Pancreas (tissue), 10 donors: ENCODE measurements around the gene TIGIT. TPM values are rescaled to one million over a fixed set of nuclear protein-coding genes. Genes with fewer than 3 reads are reported as not detected.

Experiments
- ATAC-seq, 4 donors: fragments of 200-7000 bp; cut with Tn5 transposase; one replicate each; pipeline versions ENCODE4 v1.8.0 to v1.9.1; 2020; ENCODE audit warnings: mild to moderate bottlenecking in 4 of 4, moderate library complexity in 4 of 4
- DNase-seq, 6 donors: peaks; one replicate each; pipeline ENCODE4 v3.0.0-alpha.2; 2020
- FAIRE-seq: peaks from 2 replicates; lab custom pipeline; 2012; peaks lifted over from hg19 to GRCh38; lab: Jason Lieb, UNC
- H3K27ac ChIP-seq, 4 donors: fragments of 200-600 bp; sonication (generic); 1 replicate in 3 of 4; 2 replicates in 1 of 4; pipeline versions ENCODE4 v1.5.0 to v1.8.0; 2020
- H3K27me3 ChIP-seq, 4 donors: fragments of 200-600 bp; one replicate each; pipeline ENCODE4 v1.8.0; 2021
- H3K36me3 ChIP-seq, 3 donors: fragments of 200-600 bp; sonication (generic) in 1 of 3; one replicate each; pipeline versions ENCODE4 v1.5.0 to v1.8.0; 2020 to 2021
- H3K4me1 ChIP-seq, 3 donors: fragments of 200-600 bp; one replicate each; pipeline ENCODE4 v1.8.0; 2021
- H3K4me3 ChIP-seq, 4 donors: fragments of 200-600 bp; sonication (generic) in 2 of 4; one replicate each; pipeline versions ENCODE4 v1.5.0 to v1.8.0; 2020 to 2021
- H3K9me3 ChIP-seq, 4 donors: fragments of 200-600 bp; one replicate each; pipeline ENCODE4 v1.8.0; 2021
- WGBS, 2 donors: extraction: QIAGEN DNeasy Blood & Tissue Kit; methylation state at CpG; one replicate each; pipeline ENCODE4 v1.1.7; 2013; 5-methylcytosine and 5-hydroxymethylcytosine counted together
- intact Hi-C, 3 donors: fragments of 100-400 bp; cut with DNase I; formaldehyde crosslinking; loops; one replicate each; pipeline versions ENCODE4 v1.11.1 to v1.14.2; 2022
- polyA plus RNA-seq, 2 donors: library from polyadenylated mRNA; stranded (reverse); fragments of 200-250 nt; gene quantifications; one replicate each; pipeline ENCODE4 v1.2.3, GENCODE V29; 2013
- total RNA-seq, 6 donors: library from RNA; stranded (reverse); fragmentation: NEBNext Ultra II Directional in 4 of 6; extraction: Animal tissue kit (Norgen Biotek cat#: 25700) in 4 of 6; gene quantifications; one replicate each; pipeline versions ENCODE4 v1.2.1 to v1.2.4, GENCODE V29; 2021 to 2023
- TF ChIP-seq, protein P1 (sequence below), 4 donors: fragments of 200-600 bp; sonication (generic) in 3 of 4; IDR thresholded peaks; one replicate each; pipeline versions ENCODE4 v1.5.0 to v1.8.0; 2021; ENCODE audit warnings: antibody characterized with exemption in 4 of 4
- donor health status: healthy with polysubstance abuse.
- donor health status: DM: no; HTN: no; CAD: no; lungs with moderate emphysema.
- donor health status: DM: no; HTN: no; CAD: no.
- donor health status: control.
- donor health status: control.
- donor health status: Bipolar disorder and iron deficiency.
- donor health status: DM: yes; HTN: yes; CAD: no.
- donor health status: DM: no; HTN: no; CAD: no.
- donor health status: DM: no; HTN: no; CAD: no.
- donor health status: DM: yes; HTN: yes; CAD: no.

Gene TIGIT
- total RNA-seq (under 1 TPM in 4 of 6 donors, not detected in 2; 0.06 to 0.34 (median 0.21) TPM), polyA plus RNA-seq (under 1 TPM in 1 of 2 donors, not detected in 1; 0.05 TPM)

GRCh38 chr3:114293838-114294535 lies at the start of gene TIGIT:
TSS of gene TIGIT (plus strand) at chr3:114294028. CDS start at chr3:114294062, 34 bp downstream.
- no peaks in the 10 kb centered on the region for H3K27me3 ChIP-seq
- H3K4me3 ChIP-seq, result no peak within 1 kb of the TSS
- intact Hi-C loops, result no loop called here
- no peak within 1 kb of the TSS for H3K27ac ChIP-seq
- H3K4me1 ChIP-seq, result no peaks in the 10 kb centered on the region
- ATAC-seq (no peak), DNase-seq (no peak), FAIRE-seq (no peak)
- WGBS, 2 donors, result 86 to 92% methylated on average over 7 of the region's 7 CpGs
- H3K9me3 ChIP-seq, result no peaks in the 10 kb centered on the region
- H3K36me3 ChIP-seq, result no peaks in the 10 kb centered on the region
- TF ChIP-seq, protein P1, sequence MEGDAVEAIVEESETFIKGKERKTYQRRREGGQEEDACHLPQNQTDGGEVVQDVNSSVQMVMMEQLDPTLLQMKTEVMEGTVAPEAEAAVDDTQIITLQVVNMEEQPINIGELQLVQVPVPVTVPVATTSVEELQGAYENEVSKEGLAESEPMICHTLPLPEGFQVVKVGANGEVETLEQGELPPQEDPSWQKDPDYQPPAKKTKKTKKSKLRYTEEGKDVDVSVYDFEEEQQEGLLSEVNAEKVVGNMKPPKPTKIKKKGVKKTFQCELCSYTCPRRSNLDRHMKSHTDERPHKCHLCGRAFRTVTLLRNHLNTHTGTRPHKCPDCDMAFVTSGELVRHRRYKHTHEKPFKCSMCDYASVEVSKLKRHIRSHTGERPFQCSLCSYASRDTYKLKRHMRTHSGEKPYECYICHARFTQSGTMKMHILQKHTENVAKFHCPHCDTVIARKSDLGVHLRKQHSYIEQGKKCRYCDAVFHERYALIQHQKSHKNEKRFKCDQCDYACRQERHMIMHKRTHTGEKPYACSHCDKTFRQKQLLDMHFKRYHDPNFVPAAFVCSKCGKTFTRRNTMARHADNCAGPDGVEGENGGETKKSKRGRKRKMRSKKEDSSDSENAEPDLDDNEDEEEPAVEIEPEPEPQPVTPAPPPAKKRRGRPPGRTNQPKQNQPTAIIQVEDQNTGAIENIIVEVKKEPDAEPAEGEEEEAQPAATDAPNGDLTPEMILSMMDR (IDR thresholded peaks at IDR 0.05), result no peak

- no peak overlapping the region for H3K4me3 ChIP-seq
- FAIRE-seq (no peak), DNase-seq (no peak), ATAC-seq (no peak)
- intact Hi-C loops, result no loop called here
- H3K27me3 ChIP-seq, result no peaks in the 10 kb centered on the region
- no peak overlapping the region for H3K27ac ChIP-seq
- no peaks in the 10 kb centered on the region for H3K4me1 ChIP-seq
- TF ChIP-seq, protein P1 (IDR thresholded peaks at IDR 0.05), result no peak
- H3K9me3 ChIP-seq, result no peaks in the 10 kb centered on the region
- H3K36me3 ChIP-seq, result no peaks in the 10 kb centered on the region
- WGBS, 2 donors, result 87 to 89% methylated on average over 1 of the region's 1 CpG
Observed at GRCh38 chr3:114252954-114253353, 40.9 kb upstream of the TIGIT start.

- no peak for ATAC-seq
- intact Hi-C loops, result no loop called here
Observed at GRCh38 chr3:114253505-114253904, 40.3 kb upstream of the TIGIT start.

GRCh38 chr3:114259566-114259965 lies 34.3 kb upstream of the TIGIT start:
- intact Hi-C loops, result no loop called here
- TF ChIP-seq, protein P1 (IDR thresholded peaks at IDR 0.05), result no peak
- DNase-seq (no peak), FAIRE-seq (no peak), ATAC-seq (no peak)
- Histone ChIP-seq H3K36me3 (no peaks in the 10 kb centered on the region), H3K27me3 (no peaks in the 10 kb centered on the region), H3K4me1 (no peaks in the 10 kb centered on the region), H3K9me3 (no peaks in the 10 kb centered on the region), H3K27ac (no peak overlapping the region), H3K4me3 (no peak overlapping the region)
- 75 to 89% methylated on average over 1 of the region's 1 CpG for WGBS, 2 donors

More at GRCh38 chr3:114253505-114253904, 40.3 kb upstream of the TIGIT start:
- no peak for FAIRE-seq
- TF ChIP-seq, protein P1 (IDR thresholded peaks at IDR 0.05), result no peak
- no peak overlapping the region for H3K27ac ChIP-seq
- H3K4me1 ChIP-seq, result no peaks in the 10 kb centered on the region
- WGBS, 2 donors, result 71 to 81% methylated on average over 1 of the region's 1 CpG
- H3K36me3 ChIP-seq, result no peaks in the 10 kb centered on the region
- no peak overlapping the region for H3K4me3 ChIP-seq
- no peak for DNase-seq
- no peaks in the 10 kb centered on the region for H3K27me3 ChIP-seq
- H3K9me3 ChIP-seq, result no peaks in the 10 kb centered on the region

DNA sequence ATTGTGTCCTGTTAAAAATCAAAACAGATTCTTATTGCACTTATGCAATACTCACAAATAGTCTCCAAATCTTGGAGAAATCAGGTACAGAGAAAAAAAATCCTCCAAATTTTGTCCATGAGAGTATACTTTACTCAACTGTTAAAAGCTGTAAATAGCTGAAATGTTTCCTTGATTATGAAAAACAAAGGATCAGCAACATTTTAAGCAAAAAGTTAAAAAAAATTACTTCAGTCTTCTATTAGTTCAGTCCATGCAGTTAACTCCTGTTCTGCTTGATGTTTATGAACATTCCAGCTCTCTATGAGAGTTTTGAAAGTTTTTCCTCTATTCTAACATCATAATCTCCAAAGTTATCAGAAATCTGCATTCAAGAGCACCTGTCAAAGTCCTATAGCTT lies 33.7 kb upstream of the TIGIT start:
- no peaks in the 10 kb centered on the region for H3K4me1 ChIP-seq
- H3K27ac ChIP-seq, result no peak overlapping the region
- H3K27me3 ChIP-seq, result no peaks in the 10 kb centered on the region
- TF ChIP-seq, protein P1 (IDR thresholded peaks at IDR 0.05), result no peak
- H3K9me3 ChIP-seq, result no peaks in the 10 kb centered on the region
- H3K36me3 ChIP-seq, result no peaks in the 10 kb centered on the region
- intact Hi-C loops, result no loop called here
- no peak overlapping the region for H3K4me3 ChIP-seq
- no peak for DNase-seq
- no peak for FAIRE-seq
- ATAC-seq, result no peak
